Measurements from ENCODE around the gene TADA2B. TPM values are rescaled to one million over a fixed set of nuclear protein-coding genes. Genes with fewer than 3 reads are reported as not detected.
A peak's percentile ranks its signal among the peaks of the same experiment; 100 is the strongest.

TADA2B gene
- total RNA-seq, 2 experiments from 2014 or later, result 8.2 to 9.9 TPM

DNA sequence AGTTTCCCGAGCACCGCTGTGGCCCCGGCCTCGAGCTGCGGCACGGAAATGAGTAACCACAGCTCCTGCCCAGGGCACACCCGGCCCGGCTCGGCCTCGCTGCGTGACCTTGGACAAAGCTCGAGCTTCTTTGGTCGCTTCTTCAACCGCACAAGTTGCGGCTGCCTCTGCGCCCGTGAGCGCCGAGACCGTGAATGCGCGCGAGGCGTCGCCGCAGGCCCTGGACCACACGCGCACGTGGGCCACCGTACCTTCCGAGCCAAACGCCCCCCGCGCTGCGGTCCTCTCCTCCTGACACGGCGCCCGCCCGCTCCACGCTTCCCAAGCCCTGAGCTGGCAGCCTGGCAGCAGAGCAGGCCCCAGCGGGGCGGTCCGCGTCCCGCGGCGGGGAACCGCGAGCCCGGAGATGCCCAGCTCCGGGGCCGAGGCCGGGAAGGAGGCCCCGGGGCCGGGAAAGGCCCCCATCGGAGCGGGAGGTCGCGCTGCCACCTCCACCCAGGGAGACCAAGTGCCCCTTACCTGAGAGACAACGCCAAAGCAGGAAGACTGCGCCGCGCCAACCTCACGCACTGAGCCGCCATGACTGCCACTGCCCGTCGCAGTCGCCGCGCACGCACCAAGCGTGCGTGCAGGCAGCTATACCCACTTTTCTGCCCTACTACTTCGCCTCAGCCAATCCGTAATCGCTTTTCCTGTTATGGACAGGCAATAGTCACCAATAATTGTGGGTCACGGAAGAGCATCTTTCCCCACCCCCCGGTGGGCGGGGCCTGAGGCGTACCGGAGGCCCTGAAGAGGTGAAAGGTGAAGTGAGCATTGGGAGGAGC lies 24.5 kb downstream of the TADA2B start, which contains the start of gene GRPEL1:
TSS of gene GRPEL1 (minus strand) at position 613 of the 827 bp plus-strand sequence. CDS start at position 581, 32 bp downstream.
- H3K36me3 Mint-ChIP-seq (ENCODE audit: low read depth), result peaks cover 26% of the 10 kb centered on the region
- peak; percentile 100 for DNase-seq
- intact Hi-C loops (cut with micrococcal nuclease), result loop anchor here (1.0 kb wide), 10 partner anchors 24 to 492 kb away; partner anchors contain the start of genes BLOC1S4, MAN2B2, TADA2B and TBC1D14
- H3K27me3 Mint-ChIP-seq (ENCODE audit: low read depth), result no peaks in the 10 kb centered on the region
- H3K4me1 Mint-ChIP-seq (ENCODE audit: low read depth), result peaks cover 39% of the 10 kb centered on the region
- H3K4me3 Mint-ChIP-seq, result peak within 1 kb of the TSS; percentile 96
- peak within 1 kb of the TSS; percentile 89 for H3K27ac Mint-ChIP-seq
- no peaks in the 10 kb centered on the region for H3K9me3 Mint-ChIP-seq
- CTCF ChIA-PET, result interaction anchor here (0.6 to 12.8 kb wide), 9 partner anchors 16 to 559 kb away, joined by 3 to 155 read pairs (median 7); partner anchors contain the start of genes TADA2B and TBC1D14

DNA sequence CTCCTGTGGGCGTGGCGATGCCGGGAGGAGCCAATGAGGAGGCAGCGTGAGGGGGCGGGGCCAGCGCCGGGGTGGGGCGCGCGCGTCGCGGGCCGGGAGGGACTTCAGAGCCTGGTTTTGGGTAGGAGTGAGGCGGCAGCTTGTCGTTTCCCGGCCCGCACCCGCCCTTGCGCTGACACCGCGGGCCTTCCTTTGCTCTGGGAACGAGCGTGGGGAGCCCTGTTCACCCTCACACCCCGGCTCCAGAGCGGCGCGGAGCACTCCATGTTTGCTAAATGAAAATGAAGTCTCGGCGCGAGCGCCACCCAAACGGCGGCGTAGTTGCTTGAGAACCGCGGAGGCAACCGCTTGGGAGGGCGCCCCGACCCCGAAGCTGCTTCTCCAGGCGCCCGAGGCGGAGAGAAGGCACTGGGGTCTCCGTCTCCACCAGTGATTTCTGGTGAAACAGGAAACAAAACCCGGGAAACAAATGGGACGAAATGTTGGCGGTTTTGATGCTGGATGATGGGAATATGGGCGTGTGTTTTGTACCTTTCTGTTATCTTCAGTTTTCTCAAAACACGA lies 25.2 kb downstream of the TADA2B start:
- Mint-ChIP-seq H3K27me3 (ENCODE audit: low read depth) (no peaks in the 10 kb centered on the region), H3K4me3 (peak overlapping the region; percentile 96), H3K36me3 (ENCODE audit: low read depth) (peaks cover 21% of the 10 kb centered on the region), H3K9me3 (no peaks in the 10 kb centered on the region), H3K4me1 (ENCODE audit: low read depth) (peaks cover 39% of the 10 kb centered on the region), H3K27ac (peak overlapping the region; percentile 89)
- CTCF ChIA-PET, result interaction anchor here (1.2 to 12.8 kb wide), 8 partner anchors 15 to 168 kb away, joined by 4 to 155 read pairs (median 24); partner anchors contain the start of genes TADA2B and TBC1D14
- no peak for DNase-seq
- intact Hi-C loops (cut with micrococcal nuclease), result loop anchor here (1.0 kb wide), 10 partner anchors 25 to 493 kb away; partner anchors contain the start of genes BLOC1S4, MAN2B2, TADA2B and TBC1D14

DNA sequence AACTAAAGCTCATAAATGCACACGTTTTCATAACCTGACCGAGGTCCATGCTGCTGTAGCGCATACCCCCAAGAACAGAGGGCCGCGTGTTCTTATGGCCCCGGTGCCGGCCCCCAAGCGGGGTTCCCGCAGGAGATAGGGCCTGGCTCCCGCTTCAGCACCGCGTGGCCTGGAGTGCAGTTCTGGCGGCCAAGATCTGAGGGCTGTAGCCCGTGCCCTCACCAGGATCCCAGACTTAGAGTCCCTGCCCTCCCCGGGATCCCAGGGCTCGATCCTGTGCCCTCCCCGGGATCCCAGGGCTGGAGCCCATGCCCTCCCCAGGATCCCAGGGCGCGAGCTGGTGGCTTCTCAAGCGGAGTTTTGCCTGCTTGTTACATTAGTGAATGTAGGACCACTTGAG lies 25.7 kb downstream of the TADA2B start:
- H3K4me3 Mint-ChIP-seq, result peak overlapping the region; percentile 96
- H3K36me3 Mint-ChIP-seq (ENCODE audit: low read depth), result peaks cover 19% of the 10 kb centered on the region
- peak overlapping the region; percentile 89 for H3K27ac Mint-ChIP-seq
- no peaks in the 10 kb centered on the region for H3K9me3 Mint-ChIP-seq
- intact Hi-C loops (cut with micrococcal nuclease), result loop anchor here (1.0 kb wide), 10 partner anchors 26 to 494 kb away; partner anchors contain the start of genes BLOC1S4, MAN2B2, TADA2B and TBC1D14
- CTCF ChIA-PET, result interaction anchor here (0.6 to 12.8 kb wide), 14 partner anchors 9 to 495 kb away, joined by 3 to 155 read pairs (median 6); partner anchors contain the start of genes TADA2B and TBC1D14
- peaks cover 37% of the 10 kb centered on the region for H3K4me1 Mint-ChIP-seq (ENCODE audit: low read depth)
- no peaks in the 10 kb centered on the region for H3K27me3 Mint-ChIP-seq (ENCODE audit: low read depth)
- peak; percentile 21 for DNase-seq

DNA sequence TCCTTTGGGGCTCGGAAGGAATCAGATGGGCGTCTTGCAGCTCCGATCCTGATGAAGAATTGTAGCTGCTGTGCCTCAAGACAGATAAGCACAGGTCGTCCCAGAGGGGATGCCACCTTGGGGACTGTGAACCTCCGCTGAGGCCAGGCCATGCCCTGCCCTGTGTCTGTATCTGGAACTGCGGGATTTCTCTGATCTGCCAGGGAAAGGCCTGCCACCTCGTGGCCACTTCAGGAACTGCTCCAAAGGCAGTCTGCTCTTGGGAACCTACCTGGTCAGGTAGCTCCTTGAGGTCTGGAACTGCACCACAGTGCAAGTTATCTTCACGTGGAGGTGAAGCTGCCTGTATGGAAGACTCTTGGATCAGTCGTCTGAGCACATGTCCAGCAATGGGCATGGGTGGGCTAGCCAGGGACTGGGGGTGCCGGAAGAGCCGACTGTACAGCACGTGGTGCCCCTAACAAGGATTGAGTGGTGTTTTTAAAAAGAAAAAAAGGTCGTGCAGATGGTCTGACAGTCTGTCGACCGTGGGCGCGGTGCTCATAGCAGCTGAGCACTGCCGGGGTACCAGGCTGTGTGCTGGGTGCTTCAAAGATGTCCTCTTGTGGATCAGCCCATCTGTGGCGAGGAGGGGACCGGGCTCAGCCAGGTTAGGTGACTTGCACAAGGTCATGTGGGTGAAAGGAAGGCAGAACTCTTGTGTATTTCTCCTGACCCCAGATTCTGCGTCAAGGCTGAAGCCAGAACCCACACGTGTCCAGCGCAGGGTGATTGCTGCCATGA lies 27.7 kb downstream of the TADA2B start:
- CTCF ChIA-PET, result interaction anchor here (0.6 to 12.8 kb wide), 32 partner anchors 9 to 414 kb away, joined by 3 to 155 read pairs (median 4); partner anchors contain the start of genes TADA2B and TBC1D14
- H3K4me3 Mint-ChIP-seq, result no peak overlapping the region
- no peak overlapping the region for H3K27ac Mint-ChIP-seq
- DNase-seq, result peak; percentile 93
- peaks cover 26% of the 10 kb centered on the region for H3K4me1 Mint-ChIP-seq (ENCODE audit: low read depth)
- intact Hi-C loops (cut with micrococcal nuclease), result loop anchor here (1.0 kb wide), 2 partner anchors 179 to 351 kb away; no protein-coding TSS in a partner anchor
- H3K36me3 Mint-ChIP-seq (ENCODE audit: low read depth), result peaks cover 8% of the 10 kb centered on the region
- no peaks in the 10 kb centered on the region for H3K9me3 Mint-ChIP-seq
- no peaks in the 10 kb centered on the region for H3K27me3 Mint-ChIP-seq (ENCODE audit: low read depth)

DNA sequence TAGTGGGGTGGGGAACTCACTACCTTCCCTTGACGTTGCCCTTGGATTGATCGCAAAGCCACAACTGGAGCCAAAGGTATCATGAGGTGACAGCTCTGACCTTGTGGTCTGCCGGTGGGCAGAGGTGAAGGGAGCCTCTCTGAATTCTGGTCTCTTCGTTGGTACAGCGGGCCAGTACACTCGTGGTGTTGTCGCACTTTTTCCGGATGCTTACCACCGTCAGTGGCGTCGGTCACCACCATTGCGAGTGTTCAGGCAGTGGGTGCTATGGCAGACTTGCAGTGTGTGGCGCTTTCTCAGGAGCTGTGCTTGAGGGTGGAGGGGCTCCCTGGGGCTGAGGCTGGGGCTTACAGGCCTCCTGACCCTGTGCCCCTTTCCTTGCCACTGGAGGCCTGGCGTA lies 29.9 kb downstream of the TADA2B start:
- no peak for DNase-seq
- Mint-ChIP-seq H3K27me3 (ENCODE audit: low read depth) (no peaks in the 10 kb centered on the region), H3K4me1 (ENCODE audit: low read depth) (peaks cover 14% of the 10 kb centered on the region), H3K4me3 (no peak overlapping the region), H3K9me3 (no peaks in the 10 kb centered on the region), H3K27ac (no peak overlapping the region), H3K36me3 (ENCODE audit: low read depth) (no peaks in the 10 kb centered on the region)
- CTCF ChIA-PET, result interaction anchor here (0.6 to 12.8 kb wide), 4 partner anchors 29 to 356 kb away, joined by 3 to 155 read pairs (median 3); partner anchors contain the start of gene TADA2B
- intact Hi-C loops (cut with micrococcal nuclease), result no loop called here

DNA sequence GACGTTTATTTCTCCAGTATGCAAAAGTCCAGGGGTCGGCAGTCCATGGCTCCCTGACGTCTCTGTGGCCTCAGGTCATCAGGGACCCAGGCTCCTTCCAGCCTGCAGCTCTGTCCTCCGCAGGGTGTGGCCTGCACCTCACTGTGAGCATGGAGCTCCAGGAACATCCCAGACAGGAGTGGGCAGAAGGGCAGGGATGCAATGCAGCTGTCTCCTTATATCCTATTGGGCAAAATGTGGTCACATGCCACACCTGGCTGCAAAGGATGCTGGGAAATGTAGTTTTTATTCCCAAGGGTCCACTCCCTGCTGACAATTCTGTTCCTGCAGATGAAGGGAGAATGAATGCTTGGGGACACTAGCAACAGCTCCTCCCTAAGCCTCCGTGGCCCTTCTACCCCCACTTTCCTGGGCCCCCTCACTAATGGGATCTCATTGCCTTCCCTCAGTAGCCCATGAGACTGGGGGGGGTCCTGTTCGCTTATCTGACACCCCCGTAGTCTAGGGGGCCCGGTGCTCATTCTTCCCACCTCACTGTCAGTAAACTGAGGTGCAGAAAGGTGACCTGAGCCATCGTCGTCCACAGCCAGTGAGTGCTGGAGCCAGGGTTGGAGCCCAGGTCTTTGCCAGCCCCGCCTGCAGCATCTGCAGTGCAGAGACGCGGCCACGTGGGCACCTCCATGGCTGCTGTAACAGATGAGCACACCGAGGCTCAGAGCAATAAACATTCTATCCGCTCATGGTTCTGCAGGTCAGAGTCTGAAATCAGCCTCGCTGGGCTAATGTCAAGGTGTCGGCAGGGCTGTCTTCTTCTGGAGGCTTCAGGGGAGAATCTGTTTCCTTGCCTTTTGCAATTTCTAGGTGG lies 30.6 kb downstream of the TADA2B start:
- Mint-ChIP-seq H3K4me3 (no peak overlapping the region), H3K27me3 (ENCODE audit: low read depth) (no peaks in the 10 kb centered on the region), H3K27ac (no peak overlapping the region), H3K4me1 (ENCODE audit: low read depth) (peaks cover 11% of the 10 kb centered on the region), H3K36me3 (ENCODE audit: low read depth) (no peaks in the 10 kb centered on the region), H3K9me3 (no peaks in the 10 kb centered on the region)
- CTCF ChIA-PET, result interaction anchor here (0.6 to 12.8 kb wide), 2 partner anchors 30 to 357 kb away, joined by 3 to 155 read pairs; partner anchors contain the start of gene TADA2B
- intact Hi-C loops (cut with micrococcal nuclease), result no loop called here
- peak; percentile 34 for DNase-seq

DNA sequence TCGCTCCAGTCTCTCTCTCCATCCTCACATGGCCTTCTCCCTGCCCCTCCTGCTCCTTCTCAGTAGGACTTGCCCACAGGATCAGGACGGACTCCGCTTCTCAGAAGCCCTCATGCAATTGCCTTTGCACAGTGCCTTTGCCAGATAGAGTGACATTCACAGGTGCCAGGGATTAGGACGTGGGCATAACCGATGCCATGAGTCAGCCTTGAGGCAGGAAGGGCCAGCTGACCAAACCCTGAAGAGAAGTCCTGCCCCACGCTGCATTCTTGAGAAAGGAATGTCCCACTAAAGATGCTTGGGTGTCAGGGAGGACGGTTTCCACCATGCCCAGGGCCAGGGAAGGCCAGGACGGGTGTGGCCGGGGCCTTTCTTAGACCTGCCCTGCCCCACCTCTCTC lies 31.3 kb downstream of the TADA2B start:
- CTCF ChIA-PET, result no interaction called here
- Mint-ChIP-seq H3K27ac (no peak overlapping the region), H3K27me3 (ENCODE audit: low read depth) (no peaks in the 10 kb centered on the region), H3K9me3 (no peaks in the 10 kb centered on the region), H3K4me3 (no peak overlapping the region), H3K4me1 (ENCODE audit: low read depth) (peaks cover 8% of the 10 kb centered on the region), H3K36me3 (ENCODE audit: low read depth) (no peaks in the 10 kb centered on the region)
- intact Hi-C loops (cut with micrococcal nuclease), result no loop called here
- no peak for DNase-seq

DNA sequence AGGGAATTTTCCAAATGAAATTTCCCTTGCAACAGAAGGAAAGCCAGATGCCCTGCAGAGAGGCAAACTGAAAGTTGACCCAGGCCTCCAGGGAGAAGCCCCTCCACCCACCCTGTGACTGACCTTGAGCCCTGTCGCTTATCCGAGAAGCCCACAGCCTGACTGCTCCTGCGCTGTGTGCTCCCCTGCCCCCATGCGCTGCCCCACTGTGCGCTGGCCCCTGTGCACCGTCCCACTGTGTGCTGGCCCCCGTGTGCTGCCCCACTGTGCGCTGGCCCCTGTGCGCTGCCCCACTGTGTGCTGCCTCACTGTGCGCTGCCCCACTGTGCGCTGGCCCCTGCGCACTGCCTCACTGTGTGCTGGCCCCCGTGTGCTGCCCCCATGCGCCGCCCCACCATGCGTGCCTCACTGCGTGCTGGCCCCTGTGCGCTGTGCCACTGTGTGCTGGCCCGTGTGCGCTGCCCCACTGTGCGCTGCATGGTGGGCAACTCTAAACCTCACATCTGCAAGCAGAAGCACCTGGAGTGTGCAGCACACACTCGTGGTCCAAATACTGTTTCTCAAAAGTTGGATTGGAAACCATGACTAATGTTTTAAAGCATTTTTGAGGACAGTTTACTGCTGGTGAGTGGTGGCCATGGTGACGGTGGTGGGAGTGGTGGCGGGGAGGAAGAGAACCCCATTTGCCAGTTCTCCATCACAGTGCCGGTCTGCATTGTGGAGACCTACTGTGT lies 33.0 kb downstream of the TADA2B start:
- intact Hi-C loops (cut with micrococcal nuclease), result no loop called here
- no peaks in the 10 kb centered on the region for H3K4me1 Mint-ChIP-seq (ENCODE audit: low read depth)
- CTCF ChIA-PET, result no interaction called here
- no peak overlapping the region for H3K4me3 Mint-ChIP-seq
- no peaks in the 10 kb centered on the region for H3K27me3 Mint-ChIP-seq (ENCODE audit: low read depth)
- H3K27ac Mint-ChIP-seq, result no peak overlapping the region
- DNase-seq, result no peak
- H3K36me3 Mint-ChIP-seq (ENCODE audit: low read depth), result no peaks in the 10 kb centered on the region
- H3K9me3 Mint-ChIP-seq, result no peaks in the 10 kb centered on the region

DNA sequence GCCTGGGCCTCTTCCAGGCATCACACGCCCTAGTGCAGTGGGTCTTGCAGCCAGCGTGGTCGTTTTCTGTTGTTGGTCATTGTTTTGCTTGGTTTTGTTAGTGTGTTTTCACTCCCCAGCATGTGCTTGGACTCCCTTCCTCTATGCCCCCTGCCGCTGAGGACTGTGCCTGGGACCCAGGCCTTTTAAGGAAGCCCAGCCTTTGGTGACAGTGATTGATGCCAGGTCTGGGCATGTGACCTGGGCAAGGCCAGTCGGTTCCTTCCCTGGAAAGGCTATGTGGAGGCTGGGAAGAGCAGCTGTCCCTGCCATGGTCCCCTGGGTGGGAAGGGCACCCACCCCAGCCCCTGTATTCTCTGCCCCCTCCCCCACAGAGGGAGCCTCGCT lies 33.5 kb downstream of the TADA2B start:
- no peak overlapping the region for H3K27ac Mint-ChIP-seq
- H3K27me3 Mint-ChIP-seq (ENCODE audit: low read depth), result no peaks in the 10 kb centered on the region
- CTCF ChIA-PET, result interaction anchor here (0.9 kb wide), 1 partner anchor 160 kb away, joined by 3 read pairs; no protein-coding TSS in a partner anchor
- no peaks in the 10 kb centered on the region for H3K36me3 Mint-ChIP-seq (ENCODE audit: low read depth)
- no peak for DNase-seq
- no peaks in the 10 kb centered on the region for H3K4me1 Mint-ChIP-seq (ENCODE audit: low read depth)
- H3K4me3 Mint-ChIP-seq, result no peak overlapping the region
- H3K9me3 Mint-ChIP-seq, result no peaks in the 10 kb centered on the region
- intact Hi-C loops (cut with micrococcal nuclease), result no loop called here

DNA sequence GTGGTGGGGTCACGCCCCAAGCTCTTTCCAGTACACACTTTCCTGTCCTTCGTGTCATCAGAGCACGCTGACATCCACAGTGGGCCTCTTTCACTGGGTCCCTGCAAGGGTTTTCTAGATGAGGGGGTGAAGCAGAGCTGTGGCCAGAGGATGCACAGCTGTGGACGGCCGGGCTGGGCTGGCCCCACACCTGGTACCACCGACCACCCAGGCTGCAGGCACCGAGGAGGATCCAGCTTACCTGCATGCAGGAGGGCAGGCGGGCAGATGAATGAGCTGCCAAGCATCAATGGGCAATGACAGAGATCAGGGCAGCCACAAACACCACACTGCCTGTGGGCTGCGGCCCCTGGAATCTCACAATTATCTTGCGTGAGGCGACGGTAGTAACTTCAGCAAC lies 34.2 kb downstream of the TADA2B start:
- H3K27ac Mint-ChIP-seq, result no peak overlapping the region
- H3K4me1 Mint-ChIP-seq (ENCODE audit: low read depth), result no peaks in the 10 kb centered on the region
- H3K27me3 Mint-ChIP-seq (ENCODE audit: low read depth), result no peaks in the 10 kb centered on the region
- no peak for DNase-seq
- no peak overlapping the region for H3K4me3 Mint-ChIP-seq
- intact Hi-C loops (cut with micrococcal nuclease), result no loop called here
- no peaks in the 10 kb centered on the region for H3K36me3 Mint-ChIP-seq (ENCODE audit: low read depth)
- CTCF ChIA-PET, result interaction anchor here (0.9 to 1.5 kb wide), 2 partner anchors 8 to 160 kb away, joined by 3 read pairs; no protein-coding TSS in a partner anchor
- H3K9me3 Mint-ChIP-seq, result no peaks in the 10 kb centered on the region
